Activated CD8-positive, alpha-beta memory T cell treated with anti-CD3 and anti-CD28 coated beads for 24 hours (primary cell): ENCODE data around the gene TINAGL1.
"Not testable (repeated sequence)": the region's sequence is repeated elsewhere in the genome, so short reads cannot be mapped to it uniquely, and the experiment has no call there.

Experiments
- DNase-seq: peaks from one replicate; pipeline ENCODE4 v3.0.0-alpha.2; 2020

Gene TINAGL1

DNA sequence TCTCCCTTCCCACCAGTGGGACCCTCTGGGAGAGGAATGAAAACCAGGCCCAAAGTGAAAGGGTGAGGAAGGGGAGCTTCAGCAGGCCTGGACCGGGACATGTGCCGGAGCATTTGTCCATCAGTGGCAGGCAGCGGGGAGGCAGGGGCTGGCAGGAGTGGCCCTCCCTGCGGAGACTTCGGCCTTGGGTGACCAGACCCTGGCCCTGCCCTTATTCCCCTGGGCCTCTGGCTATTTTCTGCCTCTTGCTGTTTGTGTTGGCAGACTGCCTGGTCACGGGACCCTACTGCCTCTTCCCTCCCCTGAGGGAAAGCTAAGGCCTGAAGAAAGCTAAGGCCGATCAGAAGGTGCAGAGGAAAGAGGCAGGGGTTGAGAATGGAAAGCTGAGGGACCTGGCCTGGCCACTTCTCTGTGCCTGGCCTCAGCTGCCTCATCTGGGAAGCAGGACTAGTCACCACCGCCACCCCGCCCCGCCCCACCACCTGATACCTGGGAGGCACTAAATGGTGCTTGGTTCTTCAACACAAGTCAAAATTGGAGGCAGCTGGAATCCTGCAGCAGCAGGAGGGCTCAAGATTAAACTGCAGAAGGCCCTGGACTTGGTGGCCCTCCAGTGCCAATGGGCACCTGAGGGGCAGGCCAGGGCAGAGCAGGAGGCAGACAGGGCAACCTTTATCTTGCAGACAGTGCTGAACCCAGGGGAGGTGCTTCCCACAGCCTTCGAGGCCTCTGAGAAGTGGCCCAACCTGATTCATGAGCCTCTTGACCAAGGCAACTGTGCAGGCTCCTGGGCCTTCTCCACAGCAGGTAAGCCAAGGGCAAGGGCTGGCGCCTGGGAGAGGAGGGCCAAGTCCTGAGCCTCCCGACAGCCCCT is 7.9 kb downstream of the TINAGL1 start:
- DNase-seq, result peak; percentile 49

GRCh38 chr1:31584869-31585735 is 8.8 kb downstream of the TINAGL1 start:
- DNase-seq, result peak; percentile 46

DNA sequence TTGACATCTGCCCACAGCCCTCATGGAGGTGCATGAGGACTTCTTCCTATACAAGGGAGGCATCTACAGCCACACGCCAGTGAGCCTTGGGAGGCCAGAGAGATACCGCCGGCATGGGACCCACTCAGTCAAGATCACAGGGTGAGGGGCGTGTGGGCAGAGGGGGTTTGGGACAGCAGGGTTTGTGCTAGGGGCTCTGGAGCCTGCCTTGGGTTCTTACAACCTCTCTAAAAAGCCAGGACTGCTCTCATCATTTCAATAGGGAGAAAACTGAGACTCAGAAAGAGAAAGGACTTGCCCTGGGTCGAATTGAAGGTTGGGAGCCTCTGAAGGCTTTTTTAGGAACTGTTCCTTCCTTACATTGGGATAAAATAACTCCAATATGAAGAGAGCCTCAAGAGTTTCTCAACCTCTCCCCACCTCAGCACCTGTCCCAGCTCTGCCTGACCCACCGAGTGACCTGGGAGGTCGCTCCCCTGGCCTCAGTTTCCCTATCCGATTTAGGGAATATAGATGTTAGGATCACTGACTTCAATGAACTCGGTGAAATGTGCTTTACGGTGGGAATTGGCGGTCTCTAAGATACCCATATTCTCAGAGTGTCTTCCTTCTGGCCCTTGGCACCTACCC is 9.5 kb downstream of the TINAGL1 start:
- DNase-seq, result peak; percentile 44

- peak; percentile 54 for DNase-seq
Measured at GRCh38 chr1:31586376-31587327, 10.3 kb downstream of the TINAGL1 start.

GRCh38 chr1:31587328-31587699 is 11.0 kb downstream of the TINAGL1 start:
- not testable (repeated sequence) for DNase-seq

DNA sequence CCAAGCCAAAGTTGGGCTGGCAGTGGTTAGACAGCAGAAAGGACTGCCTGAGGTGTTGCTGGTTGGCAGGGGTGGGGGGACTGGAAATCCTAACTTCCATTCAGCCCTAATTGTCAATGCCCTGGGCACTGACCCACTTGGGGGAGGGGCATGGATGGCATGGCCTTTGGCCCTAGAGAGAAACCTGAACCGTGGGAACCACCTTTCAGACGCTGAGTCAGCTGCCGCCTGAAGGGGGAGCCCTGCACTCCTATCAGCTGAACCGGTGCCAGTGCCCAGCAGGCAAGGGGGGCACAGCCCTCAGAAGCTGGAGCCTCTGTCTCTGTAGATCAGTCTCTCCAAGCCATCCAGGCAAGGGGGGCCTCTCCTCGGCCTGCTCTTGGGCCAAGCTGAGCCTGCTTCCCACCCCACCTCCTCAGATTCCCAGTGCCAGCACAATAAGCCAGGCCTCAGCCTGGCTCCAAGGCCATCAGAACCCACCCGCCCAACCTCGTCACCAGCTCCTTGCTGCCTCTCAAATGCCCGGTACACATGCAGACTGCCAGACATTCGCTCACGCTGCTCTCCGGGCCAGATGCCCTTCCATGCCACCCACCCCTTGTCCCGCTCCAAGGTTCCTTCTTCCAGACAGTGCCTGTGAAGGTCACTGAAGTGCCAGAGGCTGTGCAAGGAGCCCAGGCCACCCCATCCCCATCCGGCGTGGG is 11.6 kb downstream of the TINAGL1 start:
- DNase-seq, result peak; percentile 75

DNA sequence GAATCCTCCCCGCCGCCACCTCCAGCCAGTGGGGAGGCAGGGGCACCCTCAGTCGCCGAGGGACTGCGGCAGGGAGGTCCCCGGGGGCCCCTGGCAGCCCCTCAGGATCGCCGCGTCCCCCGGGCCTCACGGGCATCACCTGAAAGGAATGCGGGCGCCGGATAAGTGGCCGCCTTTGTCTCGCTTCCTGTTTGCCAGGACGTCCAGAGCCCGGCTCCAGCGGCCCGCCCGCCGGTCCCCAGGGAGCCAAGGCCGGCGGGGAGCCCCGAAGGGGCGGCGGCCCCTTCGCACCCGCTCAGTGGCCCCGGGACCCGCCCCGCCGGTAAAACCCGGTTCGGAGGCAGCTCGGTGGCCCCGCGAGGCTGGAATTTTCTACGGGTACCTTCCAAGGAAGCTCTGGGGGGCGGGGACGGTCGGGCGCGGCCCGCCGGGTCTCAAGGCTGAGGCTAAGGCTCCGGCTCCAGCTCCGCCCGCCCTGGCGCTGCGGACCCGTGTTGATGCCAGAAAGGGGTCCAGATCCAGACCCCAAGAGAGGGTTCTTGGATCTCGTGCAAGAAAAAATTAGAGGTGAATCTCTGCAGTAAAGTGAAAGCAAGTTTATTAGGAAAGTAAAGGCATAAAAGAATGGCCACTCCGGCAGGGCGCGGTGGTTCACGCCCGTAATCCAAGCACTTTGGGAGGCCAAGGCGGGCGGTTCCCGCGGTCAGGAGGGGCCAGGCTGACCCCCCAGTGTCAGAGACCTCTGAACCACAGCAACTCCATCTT is 12.6 kb downstream of the TINAGL1 start:
- peak; percentile 43 for DNase-seq

- DNase-seq, result no peak
Measured at GRCh38 chr1:31591425-31592093, 15.2 kb downstream of the TINAGL1 start.

- DNase-seq, result no peak
Measured at GRCh38 chr1:31592132-31592531, 15.8 kb downstream of the TINAGL1 start.

DNA sequence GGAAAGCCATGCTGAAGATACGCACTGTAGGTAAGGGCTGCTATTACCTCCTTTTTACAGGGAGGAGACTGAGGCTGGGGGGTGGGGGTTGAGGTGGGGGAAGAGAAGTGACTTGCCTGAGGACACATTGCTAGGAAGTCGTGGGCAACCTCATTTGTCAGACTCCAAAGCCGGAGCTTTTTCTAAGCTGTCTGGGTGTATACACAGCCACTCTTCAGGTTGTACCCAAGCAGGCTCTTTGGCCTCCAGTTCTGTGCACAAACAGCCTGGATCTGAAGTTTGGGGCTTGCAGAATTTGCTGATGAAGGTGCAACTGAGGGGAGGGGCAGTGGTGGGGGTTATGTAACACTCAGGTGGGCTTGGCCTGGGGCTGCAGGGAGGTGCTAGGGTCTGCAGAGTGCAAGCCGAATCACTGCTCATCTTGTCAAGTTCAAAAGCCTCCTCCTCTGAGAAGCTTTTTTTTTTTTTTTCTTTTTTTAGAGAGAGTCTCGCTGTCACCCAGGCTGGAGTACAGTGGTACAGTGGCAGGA is 16.9 kb downstream of the TINAGL1 start:
- no peak for DNase-seq

- peak; percentile 87 for DNase-seq
Measured at GRCh38 chr1:31593770-31594632, 17.7 kb downstream of the TINAGL1 start.

DNA sequence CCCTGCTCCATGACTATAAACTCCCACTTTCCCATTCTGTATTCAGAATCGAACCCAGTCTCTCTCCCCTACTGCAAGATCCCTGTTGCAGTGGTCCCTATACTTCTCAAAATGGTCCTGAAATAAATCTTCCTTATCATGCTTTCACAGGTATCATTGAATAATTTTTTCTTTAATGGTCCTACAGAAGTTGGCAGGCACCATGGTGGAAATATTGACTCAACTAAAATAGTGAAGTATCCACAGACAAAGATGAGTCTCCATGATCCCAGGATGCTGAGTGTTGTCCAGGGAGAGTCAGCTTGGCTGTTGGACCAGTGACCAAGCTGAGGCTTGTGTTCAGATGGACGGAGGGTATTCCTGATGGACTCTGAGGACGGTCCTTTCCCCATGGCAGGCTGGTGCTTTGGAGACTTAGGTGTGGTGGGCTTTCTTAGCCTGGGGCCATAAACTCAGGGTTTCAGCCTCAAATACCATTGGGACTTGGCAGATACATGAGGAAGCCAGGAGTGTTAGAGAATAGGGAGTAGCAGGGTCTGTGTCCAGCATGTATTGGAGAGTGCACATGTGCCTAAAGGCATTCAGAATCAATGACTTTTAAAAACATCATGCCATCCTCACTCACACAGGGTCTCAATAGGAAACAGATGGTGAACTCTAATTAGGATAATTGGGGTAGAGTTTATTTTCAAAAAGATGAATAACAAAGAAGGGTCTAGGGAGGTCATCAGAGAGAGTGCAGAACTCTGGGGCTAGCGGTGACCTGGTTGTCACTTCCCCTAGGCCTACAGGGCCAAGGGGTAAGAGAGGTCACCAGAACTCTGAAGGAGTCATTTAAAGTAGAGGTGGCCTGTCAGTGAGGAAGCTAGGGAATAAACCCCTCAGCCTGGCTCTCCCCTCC is 19.8 kb downstream of the TINAGL1 start:
- DNase-seq, result no peak

- no peak for DNase-seq
Measured at GRCh38 chr1:31596737-31597097, 20.4 kb downstream of the TINAGL1 start.

- no peak for DNase-seq
Measured at GRCh38 chr1:31598980-31599379, 22.7 kb downstream of the TINAGL1 start.

DNA sequence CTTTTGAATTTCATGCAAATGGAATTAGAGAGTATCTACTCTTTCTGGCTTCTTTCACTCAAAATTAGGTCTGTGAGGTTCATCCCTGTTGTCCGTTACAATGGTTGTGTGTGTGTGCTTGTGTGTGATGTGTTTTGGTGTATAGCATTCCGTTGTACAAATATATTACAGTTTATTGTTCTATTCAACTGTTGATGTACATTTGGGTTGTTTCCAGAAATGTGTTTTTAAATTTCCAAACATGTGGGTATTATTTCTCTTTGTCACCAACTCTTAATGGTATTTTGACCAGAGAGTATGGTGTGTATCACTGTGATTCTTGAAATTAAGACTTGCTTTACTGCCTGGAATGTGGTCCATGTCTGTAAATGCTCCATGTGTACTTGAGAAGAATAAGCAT is 24.3 kb downstream of the TINAGL1 start:
- DNase-seq, result no peak

GRCh38 chr1:31602081-31602480 is 25.8 kb downstream of the TINAGL1 start:
- no peak for DNase-seq

DNA sequence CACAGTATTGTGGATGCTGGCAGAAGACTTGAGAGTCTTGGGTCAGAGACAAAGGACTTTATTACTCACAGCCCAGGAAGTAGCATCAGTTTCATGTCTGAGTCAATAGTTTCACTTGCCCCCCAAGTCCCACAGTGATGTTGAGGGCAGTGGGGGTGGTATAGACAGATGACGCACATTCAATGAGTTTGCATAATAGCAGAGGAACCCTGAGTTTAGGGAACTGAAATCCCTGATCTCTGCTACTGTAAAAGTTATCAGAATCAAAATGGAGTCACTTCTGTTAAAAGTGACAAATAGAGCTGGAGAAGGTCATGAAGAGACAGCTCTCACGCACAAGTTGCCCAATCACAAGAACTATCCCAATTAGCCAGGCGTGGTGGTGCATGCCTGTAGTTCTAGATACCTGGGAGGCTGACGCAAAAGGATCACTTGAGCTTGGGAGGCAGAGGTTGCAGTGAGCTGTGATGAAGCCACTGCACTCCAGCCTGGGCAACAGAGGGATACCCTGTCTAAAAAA is 29.7 kb downstream of the TINAGL1 start:
- DNase-seq, result no peak

DNA sequence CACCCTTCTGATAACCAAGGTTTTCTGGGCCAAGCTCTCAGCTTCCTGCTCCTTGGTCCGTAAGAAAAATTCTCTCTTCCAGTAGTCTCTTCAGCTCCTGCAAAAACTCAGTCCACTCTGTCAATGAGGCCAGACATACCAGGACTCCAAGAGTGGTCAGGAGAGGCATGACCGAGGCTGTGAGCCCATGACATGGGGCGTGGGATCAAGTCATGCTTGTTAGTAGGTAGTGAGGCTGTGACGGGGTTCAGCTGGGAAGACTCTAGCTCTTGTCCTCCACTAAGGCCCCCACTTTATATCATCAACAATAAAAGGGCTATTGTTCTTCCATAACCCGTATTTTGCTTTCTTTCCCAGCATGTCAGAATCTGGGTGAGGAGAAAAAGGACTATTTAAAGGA is 31.0 kb downstream of the TINAGL1 start:
- no peak for DNase-seq
